HCEC 1CT (cell line): ENCODE measurements around the gene PIP4K2C.

Experiments
- DNase-seq: peaks from one replicate; pipeline ENCODE4 v3.0.0-alpha.2; 2017

The PIP4K2C gene

GRCh38 chr12:57590864-57591781 is at the start of gene PIP4K2C:
Gene PIP4K2C (plus strand): TSS chr12:57591192. CDS start chr12:57591290, 98 bp downstream.
- DNase-seq, result peak; percentile 28

- no peak for DNase-seq
Measured at GRCh38 chr12:57541717-57542116, 49.3 kb upstream of the PIP4K2C start.

- no peak for DNase-seq
Measured at GRCh38 chr12:57543581-57543980, 47.4 kb upstream of the PIP4K2C start.

- no peak for DNase-seq
Measured at GRCh38 chr12:57545809-57546437, 45.1 kb upstream of the PIP4K2C start.

- peak; percentile 98 for DNase-seq
Measured at GRCh38 chr12:57546438-57547287, 44.3 kb upstream of the PIP4K2C start, which contains the start of gene DCTN2. Gene DCTN2 (minus strand): TSS chr12:57547192. CDS start chr12:57547063, 129 bp downstream.

GRCh38 chr12:57547288-57548012 is 43.5 kb upstream of the PIP4K2C start:
- no peak for DNase-seq

- no peak for DNase-seq
Measured at GRCh38 chr12:57548013-57548315, 43.0 kb upstream of the PIP4K2C start.

GRCh38 chr12:57548488-57548887 is 42.5 kb upstream of the PIP4K2C start:
- DNase-seq, result no peak

GRCh38 chr12:57549203-57549908 is 41.6 kb upstream of the PIP4K2C start:
- no peak for DNase-seq

- no peak for DNase-seq
Measured at GRCh38 chr12:57549909-57550640, 40.9 kb upstream of the PIP4K2C start, which contains the start of gene KIF5A. Gene KIF5A (plus strand): TSS chr12:57550044. CDS start chr12:57550272, 228 bp downstream.

GRCh38 chr12:57550641-57551549 is 40.1 kb upstream of the PIP4K2C start:
- no peak for DNase-seq

GRCh38 chr12:57551637-57552305 is 39.2 kb upstream of the PIP4K2C start:
- no peak for DNase-seq

- no peak for DNase-seq
Measured at GRCh38 chr12:57552306-57552651, 38.7 kb upstream of the PIP4K2C start.

- peak; percentile 12 for DNase-seq
Measured at GRCh38 chr12:57552835-57553313, 38.1 kb upstream of the PIP4K2C start.

GRCh38 chr12:57553343-57554202 is 37.4 kb upstream of the PIP4K2C start:
- no peak for DNase-seq

GRCh38 chr12:57554453-57554852 is 36.5 kb upstream of the PIP4K2C start:
- DNase-seq, result no peak

GRCh38 chr12:57554897-57555296 is 36.1 kb upstream of the PIP4K2C start:
- DNase-seq, result no peak

GRCh38 chr12:57558864-57559263 is 32.1 kb upstream of the PIP4K2C start:
- no peak for DNase-seq
